GM18511 (cell line): ENCODE results near the gene TMEM272.

Experiments used
- ATAC-seq: cut with Tn5 transposase; IDR thresholded peaks from one replicate; pipeline ENCODE4 v1.9.1; 2021; ENCODE audit warnings: mild to moderate bottlenecking, moderate library complexity; ENCODE audit not compliant: unreplicated experiment

The TMEM272 gene

DNA sequence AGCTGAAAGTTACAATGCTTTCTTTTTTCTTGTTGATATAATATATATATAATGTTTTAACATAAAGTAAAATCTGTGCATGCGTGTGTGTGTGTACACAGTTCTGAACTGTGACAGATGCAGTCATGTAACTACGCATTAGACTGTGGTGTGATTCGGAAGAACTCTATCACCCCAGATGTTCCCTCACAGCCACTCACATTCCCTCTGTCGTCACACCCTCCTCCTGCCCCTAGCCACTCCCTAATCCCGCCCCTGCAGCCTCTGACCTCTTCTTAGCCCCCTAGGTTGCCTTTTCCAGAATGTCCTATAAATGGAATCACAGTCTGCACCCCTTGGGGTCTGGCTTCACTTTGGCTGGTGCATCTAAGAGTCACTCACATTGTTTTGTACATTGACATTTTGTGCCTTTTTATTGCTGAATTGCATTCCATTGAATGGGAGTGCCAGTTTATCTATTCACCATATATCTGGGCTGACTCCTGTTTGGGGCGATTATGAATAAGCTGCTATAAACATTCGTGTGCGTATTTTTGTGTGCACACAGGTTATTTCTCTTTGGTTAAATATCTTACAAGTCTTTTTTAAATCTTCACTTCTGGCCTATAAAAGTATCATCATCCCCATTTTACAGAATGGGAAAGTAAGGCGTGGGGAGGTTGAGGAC, 61.4 kb downstream of the TMEM272 start:
- no peak for ATAC-seq

DNA sequence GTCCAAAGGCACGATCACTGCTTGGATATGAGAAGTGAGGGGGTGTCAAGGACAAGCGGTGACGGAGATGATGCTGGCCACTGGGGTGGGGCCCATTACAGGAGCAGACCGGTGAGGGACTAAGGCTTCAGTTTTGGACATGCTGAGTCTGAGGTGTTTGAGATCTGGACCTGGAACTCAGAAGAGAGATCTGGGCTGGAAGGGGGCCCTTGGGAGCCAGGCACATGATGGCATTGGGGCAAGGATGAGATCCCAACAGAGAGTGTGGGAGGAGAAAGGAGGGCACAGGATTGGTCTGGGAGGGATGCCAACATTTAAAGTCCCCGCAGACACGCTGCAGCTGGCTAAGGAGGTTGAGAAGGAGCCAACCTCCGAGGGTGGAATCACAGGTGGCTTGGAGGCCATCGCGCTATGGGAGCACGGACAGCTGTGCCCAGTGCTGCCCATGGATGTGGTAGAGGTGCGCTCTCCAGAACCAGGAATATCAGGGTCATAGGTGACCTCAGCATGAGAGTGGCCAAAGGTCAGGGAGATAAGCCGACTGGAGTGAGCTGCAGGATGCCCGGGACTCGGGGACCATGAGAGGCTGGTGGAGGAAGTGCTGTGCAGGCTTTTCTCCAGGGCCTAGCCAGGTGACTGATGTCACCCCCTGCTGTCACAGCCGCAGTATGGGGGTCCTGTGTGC, 62.8 kb downstream of the TMEM272 start:
- no peak for ATAC-seq

DNA sequence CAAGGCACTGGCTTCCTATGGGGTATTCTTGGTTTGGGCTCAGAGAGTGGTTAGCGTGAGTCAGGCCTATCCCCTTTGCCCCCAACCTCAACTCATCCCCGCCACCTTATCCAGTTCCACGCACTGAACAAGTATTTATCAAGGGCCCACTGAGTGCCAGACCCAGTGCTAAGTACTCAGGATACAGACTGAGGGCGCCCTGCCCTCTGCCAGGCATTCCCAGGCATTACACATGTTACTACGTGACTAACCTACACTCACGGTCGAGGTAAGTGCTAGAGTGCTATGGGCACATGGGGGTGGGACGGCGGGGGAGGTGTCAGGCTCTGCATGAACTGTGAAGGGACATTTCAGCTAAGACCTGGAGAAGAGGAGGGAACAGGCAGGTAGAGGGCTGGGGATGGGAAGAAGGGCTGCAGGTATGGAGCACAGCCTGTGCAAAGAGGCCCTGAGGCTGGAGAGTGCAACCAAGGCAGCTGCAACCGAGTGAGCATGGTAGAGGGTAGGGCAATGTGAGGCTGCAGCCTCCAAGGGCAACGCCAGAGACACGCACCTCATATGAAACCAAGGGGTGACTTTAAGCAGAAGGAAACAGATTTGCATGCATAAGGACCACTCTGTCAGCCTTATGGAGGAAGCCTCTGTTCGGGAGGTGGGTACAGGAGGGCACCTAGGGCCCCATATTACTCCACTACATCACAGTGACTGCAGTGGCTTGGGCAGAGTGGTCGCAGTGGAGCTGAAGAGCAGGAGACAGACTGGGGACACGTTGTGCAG, 63.5 kb downstream of the TMEM272 start:
- no peak for ATAC-seq

DNA sequence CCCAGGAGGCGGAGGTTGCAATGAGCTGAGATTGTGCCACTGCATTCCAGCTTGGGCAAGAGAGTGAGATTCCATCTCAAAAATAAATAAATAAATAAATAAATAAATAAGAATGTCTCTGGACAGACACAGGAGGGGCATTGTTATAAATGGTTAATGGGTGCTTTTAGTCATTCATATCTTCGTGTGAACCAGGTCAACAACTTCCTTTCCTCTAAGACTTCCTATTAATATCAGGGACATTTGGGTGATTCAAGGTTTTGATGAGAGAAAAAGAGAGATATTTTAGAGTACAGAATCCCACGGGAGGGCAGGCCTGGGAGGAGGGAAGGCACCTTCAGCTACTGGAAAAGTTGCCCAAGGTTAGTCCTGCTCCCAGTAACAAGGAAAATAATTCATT, 64.9 kb downstream of the TMEM272 start:
- no peak for ATAC-seq

DNA sequence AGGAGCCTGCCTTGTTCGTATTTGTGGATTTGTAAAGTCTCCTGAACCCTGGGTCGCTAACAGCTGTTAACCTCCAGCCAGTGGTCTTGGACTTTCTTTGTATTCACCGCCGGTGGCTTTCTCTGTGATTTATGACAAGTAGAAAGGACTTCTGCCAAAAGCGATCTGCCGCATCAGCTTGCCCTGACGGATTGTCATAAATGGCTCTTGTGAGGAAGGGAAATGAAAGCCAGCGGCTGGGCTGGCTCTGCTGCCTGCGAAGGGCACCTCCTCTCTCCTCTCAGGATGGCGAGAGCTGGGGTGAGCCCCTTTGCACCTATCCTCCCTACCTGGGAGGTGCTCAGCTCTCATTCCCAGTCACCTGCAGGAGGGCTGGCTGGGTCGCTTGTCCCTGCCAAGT, 66.6 kb downstream of the TMEM272 start:
- no peak for ATAC-seq

GRCh38 chr13:51777921-51778320, 67.1 kb downstream of the TMEM272 start:
- no peak for ATAC-seq

- no peak for ATAC-seq
Measured at GRCh38 chr13:51776179-51776578, 68.8 kb downstream of the TMEM272 start.

- no peak for ATAC-seq
Measured at GRCh38 chr13:51773515-51773914, 71.5 kb downstream of the TMEM272 start.

- no peak for ATAC-seq
Measured at GRCh38 chr13:51772781-51773180, 72.2 kb downstream of the TMEM272 start.

DNA sequence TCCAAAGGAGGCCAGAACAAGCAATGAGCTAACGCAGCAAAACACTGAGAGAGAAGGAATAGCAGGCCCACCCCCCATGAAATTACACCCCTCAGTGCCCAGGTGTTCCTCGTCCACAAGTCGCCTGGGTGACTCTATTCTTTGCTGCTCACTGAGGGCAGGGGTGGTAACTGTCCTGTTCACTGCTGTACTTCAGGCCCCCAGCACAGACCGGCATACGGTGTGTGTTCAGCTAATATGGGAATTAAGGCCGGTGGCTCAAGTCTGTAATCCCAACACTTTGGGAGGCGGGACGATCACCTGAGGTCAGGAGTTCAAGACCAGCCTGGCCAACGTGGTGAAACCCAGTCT, 72.9 kb downstream of the TMEM272 start:
- ATAC-seq, result no peak

DNA sequence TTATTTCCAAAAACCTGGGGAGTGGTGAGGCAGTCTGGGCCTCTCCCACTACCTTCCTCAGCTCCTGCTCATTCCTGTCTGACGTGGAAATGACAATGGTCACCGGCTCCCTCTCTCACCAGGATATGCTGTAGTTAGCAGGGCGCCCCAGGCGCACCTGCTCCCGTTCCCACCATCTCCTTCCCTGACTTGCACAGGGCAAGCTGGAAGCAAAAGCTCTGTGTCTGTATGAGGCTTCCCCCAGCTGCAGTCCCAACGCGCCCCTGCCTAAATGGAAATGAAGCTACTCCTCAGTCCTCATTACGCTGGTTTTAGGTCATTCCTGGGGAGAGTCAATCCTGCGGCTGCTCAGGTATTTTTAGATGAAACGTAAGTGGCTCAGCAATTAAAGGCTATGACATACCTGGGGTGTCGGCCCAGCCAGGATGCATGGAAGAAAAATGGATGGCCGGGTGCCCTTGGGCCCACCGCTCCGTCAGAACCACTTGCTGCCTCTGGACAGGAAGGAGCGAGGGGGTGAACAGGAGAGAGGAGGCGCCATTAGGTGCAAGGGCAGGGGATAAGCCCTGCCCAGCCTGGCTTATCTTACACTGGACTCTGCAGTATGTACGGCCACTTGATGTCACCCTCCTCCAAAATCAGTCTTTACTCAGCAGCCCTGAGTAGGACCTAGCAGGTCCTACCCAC, 73.4 kb downstream of the TMEM272 start:
- ATAC-seq, result no peak

GRCh38 chr13:51770681-51771417, 74.1 kb downstream of the TMEM272 start:
- ATAC-seq, result no peak

- ATAC-seq, result no peak
Measured at GRCh38 chr13:51770160-51770559, 74.8 kb downstream of the TMEM272 start.

DNA sequence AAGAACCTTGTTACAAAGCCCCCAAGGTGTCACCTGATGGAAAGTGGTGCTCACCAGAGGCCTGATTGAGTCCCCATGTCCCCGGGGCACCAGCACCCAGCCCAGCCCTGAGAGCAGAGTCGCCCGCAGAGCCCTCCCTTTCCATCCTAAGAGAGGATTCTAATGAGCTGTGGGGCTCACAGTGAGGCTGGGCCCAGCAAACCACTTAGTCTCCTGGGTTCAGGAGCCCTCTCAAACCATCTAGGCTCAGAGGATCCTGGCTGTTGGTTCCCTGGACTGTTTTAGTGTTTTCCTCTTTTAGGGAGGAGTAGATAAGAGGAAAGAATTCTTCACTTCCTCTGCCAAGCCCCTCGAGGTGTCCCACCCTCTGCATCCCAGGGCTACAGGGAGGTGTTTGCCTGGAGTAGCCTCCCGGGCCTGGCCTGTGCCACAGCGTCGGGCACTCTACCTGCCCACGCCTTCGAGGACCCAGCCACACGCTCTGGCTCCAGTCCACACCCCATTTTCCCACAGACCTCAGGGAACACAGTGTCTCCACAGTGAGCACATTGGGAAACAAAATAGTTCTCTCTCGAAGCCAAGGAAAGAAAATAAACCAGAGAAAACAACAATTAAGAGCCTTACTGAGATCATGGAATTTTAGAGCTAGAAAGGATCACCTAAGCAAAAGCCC, 75.4 kb downstream of the TMEM272 start:
- ATAC-seq, result no peak

DNA sequence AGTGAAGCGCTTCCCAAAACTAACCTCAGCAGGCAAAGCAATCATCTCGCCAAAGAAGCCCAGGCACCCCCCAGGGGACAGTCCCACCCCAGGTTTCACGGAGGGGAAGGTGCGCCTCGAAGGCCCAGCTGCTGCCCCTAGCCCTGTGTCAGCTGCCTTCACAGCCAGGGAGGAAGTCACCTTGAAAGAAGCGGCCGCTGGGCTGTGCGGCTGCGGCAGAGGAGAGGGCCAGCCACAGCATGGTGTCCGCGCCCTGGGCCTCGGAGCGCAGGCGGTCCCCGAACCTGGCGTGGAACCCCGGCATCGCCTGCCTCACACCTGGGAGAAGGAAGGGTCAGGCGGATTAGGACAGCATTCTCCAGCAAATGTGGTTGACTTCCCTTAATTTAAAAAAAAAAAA, 76.0 kb downstream of the TMEM272 start:
- no peak for ATAC-seq

DNA sequence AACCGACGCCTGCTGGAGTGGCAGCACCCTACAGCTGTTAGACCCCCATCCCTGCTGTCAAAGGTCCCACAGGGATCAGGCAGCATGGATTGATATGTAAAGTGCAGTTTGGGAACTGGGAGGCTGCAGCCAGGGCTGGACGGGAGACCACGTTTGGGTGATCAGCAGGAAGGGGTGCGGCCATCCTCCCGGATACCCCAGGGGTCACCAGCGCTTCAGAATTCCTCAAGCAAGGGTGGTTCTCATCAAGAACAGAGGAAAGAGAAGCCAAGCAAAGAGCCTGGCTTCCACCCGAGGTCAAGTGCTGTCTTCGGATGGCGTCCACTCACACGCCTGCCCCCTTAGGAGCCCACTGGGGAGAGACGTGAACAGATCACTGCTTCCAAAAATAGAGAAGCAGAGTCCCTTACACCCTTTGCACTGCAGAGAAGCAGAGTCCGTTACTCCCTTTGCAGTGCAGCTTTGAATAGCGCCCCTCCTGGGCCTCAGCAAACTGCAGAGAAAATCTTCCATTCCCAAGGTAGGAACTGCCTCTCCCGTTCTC, 76.5 kb downstream of the TMEM272 start:
- ATAC-seq, result no peak

GRCh38 chr13:51767100-51767499, 77.9 kb downstream of the TMEM272 start:
- no peak for ATAC-seq

GRCh38 chr13:51765142-51765515, 79.8 kb downstream of the TMEM272 start:
- no peak for ATAC-seq

DNA sequence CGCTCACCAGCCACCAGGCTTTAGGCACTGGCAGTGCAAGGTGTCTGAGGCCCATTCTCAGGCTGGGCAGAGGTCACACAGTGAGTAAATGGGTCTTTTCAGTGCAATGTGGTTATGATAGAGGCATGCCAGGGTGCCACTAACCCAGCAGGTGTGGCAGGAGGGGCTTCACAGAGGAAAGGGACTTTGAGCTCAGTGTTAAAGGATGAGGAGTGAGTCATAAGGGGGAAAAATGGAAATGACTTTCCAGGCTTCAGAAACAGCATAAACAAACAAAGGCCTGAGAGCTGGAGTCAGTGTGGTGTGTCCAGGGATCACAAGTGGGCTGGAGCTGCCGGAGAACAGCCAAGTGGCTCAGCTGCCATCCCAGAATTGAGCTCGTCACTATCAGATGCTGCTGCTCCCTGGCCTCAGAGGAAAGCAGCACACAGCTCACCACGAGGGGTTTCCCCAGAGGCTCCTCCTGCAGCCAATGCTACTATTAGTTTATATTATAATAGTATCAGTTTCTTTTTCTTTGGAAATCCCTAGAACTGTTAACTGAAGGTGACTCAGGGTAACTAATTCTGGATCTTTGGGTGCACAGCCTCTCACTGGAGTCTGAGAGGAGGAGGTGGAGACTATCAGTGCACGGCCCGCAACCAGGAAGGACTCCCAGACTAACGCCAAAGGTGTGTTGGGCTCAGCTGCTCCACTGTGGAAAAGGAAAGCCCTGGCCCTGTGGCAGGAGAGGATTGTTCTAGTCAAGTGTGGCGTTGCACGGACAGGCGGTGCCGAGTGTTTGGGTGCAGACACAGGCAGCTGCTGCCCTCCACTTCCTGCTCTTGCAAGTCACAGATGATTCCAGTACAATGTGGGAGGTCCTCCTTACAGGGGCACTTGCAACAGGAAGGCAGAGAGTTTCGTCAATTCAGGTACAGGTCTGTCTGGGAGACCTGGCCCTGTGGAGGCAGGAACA, 80.5 kb downstream of the TMEM272 start:
- ATAC-seq, result peak; percentile 88
